Liver (tissue), 9 donors: ENCODE measurements around the gene AGTPBP1. TPM values are rescaled to one million over a fixed set of nuclear protein-coding genes. Genes with fewer than 3 reads are reported as not detected.

ENCODE experiments used
- DNase-seq: peaks from one replicate; pipeline ENCODE4 v3.0.0-alpha.2; 2017; ENCODE audit warnings: low spot score
- H3K27ac ChIP-seq, 2 donors: one replicate each; pipeline ENCODE4 v1.7.0; 2013; ENCODE audit warnings: inconsistent platforms in 2 of 2, low read length in 2 of 2, control low read depth in 1 of 2, low read depth in 1 of 2, mild to moderate bottlenecking in 1 of 2
- H3K27me3 ChIP-seq, 4 donors: one replicate each; pipeline versions ENCODE4 v1.6.1 to v1.7.0; 2013; ENCODE audit warnings: low read length in 3 of 4, inconsistent platforms in 1 of 4, mild to moderate bottlenecking in 1 of 4, moderate library complexity in 1 of 4; ENCODE audit not compliant: control insufficient read depth in 4 of 4, insufficient read depth in 4 of 4
- H3K36me3 ChIP-seq, 4 donors: one replicate each; pipeline versions ENCODE4 v1.6.1 to v1.7.0; 2013; ENCODE audit warnings: low read length in 3 of 4, mild to moderate bottlenecking in 3 of 4, low read depth in 1 of 4, moderate library complexity in 1 of 4; ENCODE audit not compliant: control insufficient read depth in 4 of 4, insufficient read depth in 3 of 4
- H3K4me1 ChIP-seq, 4 donors: one replicate each; pipeline versions ENCODE4 v1.6.1 to v1.7.0; 2013; ENCODE audit warnings: low read length in 3 of 4, mild to moderate bottlenecking in 3 of 4, moderate library complexity in 1 of 4; ENCODE audit not compliant: control insufficient read depth in 4 of 4, insufficient read depth in 4 of 4
- H3K4me3 ChIP-seq, 3 donors: one replicate each; pipeline versions ENCODE4 v1.6.1 to v1.7.0; 2013; ENCODE audit warnings: low read length in 3 of 3, control low read depth in 1 of 3, low read depth in 1 of 3, mild to moderate bottlenecking in 1 of 3
- H3K9ac ChIP-seq, 2 donors: one replicate each; pipeline ENCODE4 v1.7.0; 2013; ENCODE audit warnings: low read length in 2 of 2, mild to moderate bottlenecking in 2 of 2, moderate library complexity in 2 of 2, control low read depth in 1 of 2, low read depth in 1 of 2
- H3K9me3 ChIP-seq, 4 donors: one replicate each; pipeline versions ENCODE4 v1.6.1 to v1.7.0; 2013; ENCODE audit warnings: low read length in 3 of 4; ENCODE audit not compliant: control insufficient read depth in 4 of 4
- ATF3 ChIP-seq: IDR thresholded peaks from 2 replicates; pipeline ENCODE4 v1.6.1; 2016; ENCODE audit warnings: antibody characterized with exemption
- CTCF ChIP-seq: fragments of 150-350 bp; IDR thresholded peaks from 2 replicates; pipeline ENCODE4 v1.5.1; 2017; ENCODE audit warnings: improper control_type of control experiment, low read depth, low read length; ENCODE audit not compliant: missing input control
- EGR1 ChIP-seq, 2 donors: IDR thresholded peaks; 2 replicates each; pipeline ENCODE4 v1.6.1; 2016 to 2018; ENCODE audit warnings: antibody characterized with exemption in 2 of 2, low read depth in 2 of 2
- FOXA1 ChIP-seq: IDR thresholded peaks from 2 replicates; pipeline ENCODE4 v1.6.1; 2016; ENCODE audit warnings: antibody characterized with exemption
- FOXA2 ChIP-seq: IDR thresholded peaks from 2 replicates; pipeline ENCODE4 v1.6.1; 2016; ENCODE audit warnings: antibody characterized with exemption
- GABPA ChIP-seq, 2 donors: IDR thresholded peaks in 1 of 2; conservative IDR thresholded peaks in 1 of 2; 2 replicates each; pipeline ENCODE4 v1.6.1; 2016; ENCODE audit warnings: antibody characterized with exemption in 2 of 2, mild to moderate bottlenecking in 1 of 2, moderate library complexity in 1 of 2
- HNF4A ChIP-seq, 2 donors: conservative IDR thresholded peaks; 2 replicates each; pipeline ENCODE4 v1.6.1; 2016; ENCODE audit warnings: antibody characterized with exemption in 2 of 2, mild to moderate bottlenecking in 2 of 2
- HNF4G ChIP-seq: IDR thresholded peaks from 2 replicates; pipeline ENCODE4 v1.6.1; 2016; ENCODE audit warnings: antibody characterized with exemption
- JUND ChIP-seq, 2 donors: IDR thresholded peaks; 2 replicates each; pipeline ENCODE4 v1.6.1; 2016; ENCODE audit warnings: antibody characterized with exemption in 2 of 2
- MAX ChIP-seq: IDR thresholded peaks from 2 replicates; pipeline ENCODE4 v1.6.1; 2016; ENCODE audit warnings: antibody characterized with exemption
- NR2F2 ChIP-seq: IDR thresholded peaks from 2 replicates; pipeline ENCODE4 v1.6.1; 2016; ENCODE audit warnings: antibody characterized with exemption
- RAD21 ChIP-seq, 2 donors: IDR thresholded peaks; 2 replicates each; pipeline ENCODE4 v1.6.1; 2016; ENCODE audit warnings: antibody characterized with exemption in 2 of 2, mild to moderate bottlenecking in 2 of 2
- REST ChIP-seq: IDR thresholded peaks from 2 replicates; pipeline ENCODE4 v1.6.1; 2016; ENCODE audit warnings: antibody characterized with exemption, mild to moderate bottlenecking
- RXRA ChIP-seq, 2 donors: IDR thresholded peaks; 2 replicates each; pipeline ENCODE4 v1.6.1; 2017 to 2018; ENCODE audit warnings: antibody characterized with exemption in 2 of 2, mild to moderate bottlenecking in 1 of 2
- SP1 ChIP-seq: IDR thresholded peaks from 2 replicates; pipeline ENCODE4 v1.6.1; 2018; ENCODE audit warnings: antibody characterized with exemption, mild to moderate bottlenecking
- TAF1 ChIP-seq: conservative IDR thresholded peaks from 2 replicates; pipeline ENCODE4 v1.6.1; 2016; ENCODE audit warnings: antibody characterized with exemption, mild to moderate bottlenecking
- YY1 ChIP-seq: IDR thresholded peaks from 2 replicates; pipeline ENCODE4 v1.6.1; 2016; ENCODE audit warnings: antibody characterized with exemption, mild to moderate bottlenecking
- ZBTB33 ChIP-seq: IDR thresholded peaks from 2 replicates; pipeline ENCODE4 v1.6.1; 2016; ENCODE audit warnings: antibody characterized with exemption
- WGBS: extraction: QIAGEN DNeasy Blood & Tissue Kit; methylation state at CpG from one replicate; pipeline ENCODE4 v1.1.7; 2013; 5-methylcytosine and 5-hydroxymethylcytosine counted together
- polyA plus RNA-seq, 2 donors: library from polyadenylated mRNA; stranded (reverse) in 1 of 2; unstranded in 1 of 2; fragments of 200-250 nt in 1 of 2; fragments of >200 nt in 1 of 2; fragmentation: Nextera tagmentation in 1 of 2; extraction: Ambion mirVana in 1 of 2; gene quantifications; one replicate each; pipeline versions ENCODE4 v1.2.1 to v1.2.3, GENCODE V29; 2013 to 2015
- total RNA-seq, 2 donors: library from RNA; depleted of rRNA; stranded (reverse); fragments of >200 nt; gene quantifications; one replicate each; pipeline ENCODE4 v1.2.3, GENCODE V29; 2014
- donor health status: healthy.
- donor health status: healthy.
- donor health status: healthy.
- donor health status: healthy.
- donor health status: healthy.

The AGTPBP1 gene
- total and polyA plus RNA-seq, 4 donors, result 2.1 to 14.4 (median 5.7) TPM

- no peak for DNase-seq
- Histone ChIP-seq H3K9me3 (no peaks in the 10 kb centered on the region), H3K4me3 (no peak overlapping the region), H3K27ac (no peak overlapping the region), H3K4me1 (peaks cover 0 to 7% (median 3%) of the 10 kb centered on the region in 4 donors), H3K9ac (no peak overlapping the region), H3K27me3 (peaks cover 0 to 2% (median 0%) of the 10 kb centered on the region in 4 donors), H3K36me3 (no peaks in the 10 kb centered on the region)
- 88% methylated on average over 2 of the region's 2 CpGs for WGBS
- TF ChIP-seq FOXA1, result no peak
- no peak for TF ChIP-seq GABPA (IDR thresholded peaks at IDR 0.05 in 1 of 2, conservative IDR thresholded peaks at IDR 0.05 in 1 of 2)
- no peak for TF ChIP-seq ZBTB33
- TF ChIP-seq FOXA2, result no peak
- TF ChIP-seq JUND (IDR thresholded peaks at IDR 0.05), result no peak
- TF ChIP-seq RXRA (IDR thresholded peaks at IDR 0.05), result no peak
- TF ChIP-seq TAF1, result no peak
- TF ChIP-seq RAD21 (IDR thresholded peaks at IDR 0.05), result no peak
- no peak for TF ChIP-seq MAX
- TF ChIP-seq CTCF, result no peak
- TF ChIP-seq NR2F2, result no peak
- no peak for TF ChIP-seq ATF3
- TF ChIP-seq HNF4G, result no peak
- no peak for TF ChIP-seq REST
- TF ChIP-seq SP1, result no peak
- TF ChIP-seq EGR1 (IDR thresholded peaks at IDR 0.05; ENCODE audit: low read depth in 2 of 2), result no peak
- TF ChIP-seq YY1, result no peak
- TF ChIP-seq HNF4A (conservative IDR thresholded peaks at IDR 0.05), result no peak
These were observed 4.6 kb upstream of the AGTPBP1 start for GRCh38 chr9:85746309-85746708.
